Activated CD8-positive, alpha-beta memory T cell treated with anti-CD3 and anti-CD28 coated beads, Interleukin-2, amount 10 ng/mL, durations not matched to agents 7 days and 5 days (primary cell): ENCODE results near the gene UNC5C. TPM values are rescaled to one million over a fixed set of nuclear protein-coding genes. Genes with fewer than 3 reads are reported as not detected.

Source experiments
- ATAC-seq: fragments of 150-1000 bp; cut with Tn5 transposase; one replicate; pipeline ENCODE4 v1.10.0; 2021; ENCODE audit warnings: moderate library complexity
- CTCF ChIA-PET: fragments of 350-600 bp; sonication (Branson Sonifier 250); formaldehyde crosslinking; loops from one replicate; lab custom pipeline; 2021; ENCODE audit warnings: antibody characterized with exemption; lab: Charles Lee
- DNase-seq: peaks from one replicate; pipeline ENCODE4 v3.0.0-alpha.2; 2020
- H3K27ac Mint-ChIP-seq: one replicate; pipeline ENCODE4 v1.8.0; 2021; ENCODE audit warnings: mild to moderate bottlenecking, mixed read lengths
- H3K27me3 Mint-ChIP-seq: one replicate; pipeline ENCODE4 v1.8.0; 2021; ENCODE audit warnings: mixed read lengths
- H3K36me3 Mint-ChIP-seq: one replicate; pipeline ENCODE4 v1.8.0; 2021; ENCODE audit warnings: mild to moderate bottlenecking, mixed read lengths
- H3K4me1 Mint-ChIP-seq: one replicate; pipeline ENCODE4 v1.8.0; 2021; ENCODE audit warnings: mixed read lengths
- H3K4me3 Mint-ChIP-seq: one replicate; pipeline ENCODE4 v1.8.0; 2021; ENCODE audit warnings: mild to moderate bottlenecking, moderate library complexity, mixed read lengths
- H3K9me3 Mint-ChIP-seq: one replicate; pipeline ENCODE4 v1.8.0; 2022; ENCODE audit warnings: low read depth, mixed read lengths
- total RNA-seq, 2 experiments: library from RNA; stranded (reverse); gene quantifications; one replicate each; pipeline ENCODE4 v1.2.3, GENCODE V29; 2021

The UNC5C gene
- total RNA-seq, 2 experiments from 2014 or later: not detected

- CTCF ChIA-PET: no interaction called here
- Mint-ChIP-seq H3K4me1 (no peaks in the 10 kb centered on the region), H3K4me3 (no peak overlapping the region), H3K9me3 (no peaks in the 10 kb centered on the region), H3K27ac (no peak overlapping the region), H3K36me3 (no peaks in the 10 kb centered on the region), H3K27me3 (peaks cover 3% of the 10 kb centered on the region)
- no peak for ATAC-seq
- no peak for DNase-seq
These were observed 381.0 kb downstream of the UNC5C start for GRCh38 chr4:95167805-95168204.

GRCh38 chr4:95165926-95166524 lies 382.7 kb downstream of the UNC5C start:
- Mint-ChIP-seq H3K4me3 (no peak overlapping the region), H3K27me3 (peaks cover 3% of the 10 kb centered on the region), H3K36me3 (no peaks in the 10 kb centered on the region), H3K27ac (no peak overlapping the region), H3K4me1 (no peaks in the 10 kb centered on the region), H3K9me3 (no peaks in the 10 kb centered on the region)
- CTCF ChIA-PET: interaction anchor here (0.6 to 1.0 kb wide), 2 partner anchors 10 to 21 kb away, joined by 3 read pairs; no protein-coding TSS in a partner anchor
- DNase-seq: no peak
- peak; percentile 80 for ATAC-seq

- no peaks in the 10 kb centered on the region for H3K9me3 Mint-ChIP-seq
- no peaks in the 10 kb centered on the region for H3K4me1 Mint-ChIP-seq
- H3K4me3 Mint-ChIP-seq: no peak overlapping the region
- DNase-seq (no peak), ATAC-seq (no peak)
- H3K36me3 Mint-ChIP-seq: no peaks in the 10 kb centered on the region
- H3K27me3 Mint-ChIP-seq: peaks cover 13% of the 10 kb centered on the region
- CTCF ChIA-PET: no interaction called here
- H3K27ac Mint-ChIP-seq: no peak overlapping the region
These were observed 385.9 kb downstream of the UNC5C start for GRCh38 chr4:95162867-95163266.

GRCh38 chr4:95161781-95162469 lies 386.8 kb downstream of the UNC5C start:
- peaks cover 13% of the 10 kb centered on the region for H3K27me3 Mint-ChIP-seq
- no peak for ATAC-seq
- no peaks in the 10 kb centered on the region for H3K36me3 Mint-ChIP-seq
- no peak overlapping the region for H3K4me3 Mint-ChIP-seq
- H3K9me3 Mint-ChIP-seq: no peaks in the 10 kb centered on the region
- DNase-seq: no peak
- no peak overlapping the region for H3K27ac Mint-ChIP-seq
- no peaks in the 10 kb centered on the region for H3K4me1 Mint-ChIP-seq
- CTCF ChIA-PET: no interaction called here

- no peak overlapping the region for H3K27ac Mint-ChIP-seq
- ATAC-seq (no peak), DNase-seq (no peak)
- no peak overlapping the region for H3K4me3 Mint-ChIP-seq
- no peaks in the 10 kb centered on the region for H3K36me3 Mint-ChIP-seq
- H3K27me3 Mint-ChIP-seq: peaks cover 22% of the 10 kb centered on the region
- H3K9me3 Mint-ChIP-seq: no peaks in the 10 kb centered on the region
- CTCF ChIA-PET: no interaction called here
- H3K4me1 Mint-ChIP-seq: peaks cover 11% of the 10 kb centered on the region
These were observed 389.4 kb downstream of the UNC5C start for GRCh38 chr4:95159384-95159783.

- Mint-ChIP-seq H3K27ac (no peak overlapping the region), H3K4me3 (no peak overlapping the region)
These were observed 390.1 kb downstream of the UNC5C start for GRCh38 chr4:95158626-95159025.

GRCh38 chr4:95158045-95158444 lies 390.7 kb downstream of the UNC5C start:
- no peaks in the 10 kb centered on the region for H3K9me3 Mint-ChIP-seq
- peaks cover 11% of the 10 kb centered on the region for H3K4me1 Mint-ChIP-seq
- H3K27me3 Mint-ChIP-seq: peaks cover 24% of the 10 kb centered on the region
- CTCF ChIA-PET: no interaction called here
- no peak overlapping the region for H3K27ac Mint-ChIP-seq
- DNase-seq: no peak
- no peaks in the 10 kb centered on the region for H3K36me3 Mint-ChIP-seq
- no peak for ATAC-seq
- no peak overlapping the region for H3K4me3 Mint-ChIP-seq

More at GRCh38 chr4:95158626-95159025, 390.1 kb downstream of the UNC5C start:
- no peak for ATAC-seq
- Mint-ChIP-seq H3K27me3 (peaks cover 22% of the 10 kb centered on the region), H3K9me3 (no peaks in the 10 kb centered on the region), H3K36me3 (no peaks in the 10 kb centered on the region), H3K4me1 (peaks cover 11% of the 10 kb centered on the region)
- DNase-seq: no peak
- CTCF ChIA-PET: no interaction called here

- Mint-ChIP-seq H3K9me3 (no peaks in the 10 kb centered on the region), H3K27ac (no peak overlapping the region), H3K4me3 (no peak overlapping the region), H3K27me3 (peaks cover 25% of the 10 kb centered on the region), H3K36me3 (no peaks in the 10 kb centered on the region), H3K4me1 (peaks cover 11% of the 10 kb centered on the region)
- no peak for ATAC-seq
- CTCF ChIA-PET: no interaction called here
- no peak for DNase-seq
These were observed 391.2 kb downstream of the UNC5C start for GRCh38 chr4:95157596-95157995.

GRCh38 chr4:95156452-95156765 lies 392.4 kb downstream of the UNC5C start:
- no peaks in the 10 kb centered on the region for H3K36me3 Mint-ChIP-seq
- CTCF ChIA-PET: interaction anchor here (0.7 kb wide), 1 partner anchor 9 kb away, joined by 3 read pairs; no protein-coding TSS in a partner anchor
- H3K9me3 Mint-ChIP-seq: no peaks in the 10 kb centered on the region
- peak overlapping the region; percentile 62 for H3K27ac Mint-ChIP-seq
- peaks cover 25% of the 10 kb centered on the region for H3K27me3 Mint-ChIP-seq
- no peak overlapping the region for H3K4me3 Mint-ChIP-seq
- peaks cover 11% of the 10 kb centered on the region for H3K4me1 Mint-ChIP-seq
- DNase-seq: no peak
- ATAC-seq: no peak

- Mint-ChIP-seq H3K4me3 (no peak overlapping the region), H3K27ac (peak overlapping the region; percentile 62), H3K27me3 (peaks cover 23% of the 10 kb centered on the region), H3K36me3 (no peaks in the 10 kb centered on the region), H3K4me1 (peaks cover 11% of the 10 kb centered on the region), H3K9me3 (no peaks in the 10 kb centered on the region)
- ATAC-seq (peak; percentile 78), DNase-seq (no peak)
- CTCF ChIA-PET: interaction anchor here (0.7 kb wide), 1 partner anchor 10 kb away, joined by 3 read pairs; no protein-coding TSS in a partner anchor
These were observed 392.9 kb downstream of the UNC5C start for GRCh38 chr4:95155759-95156451.

- Mint-ChIP-seq H3K4me1 (peaks cover 17% of the 10 kb centered on the region), H3K9me3 (no peaks in the 10 kb centered on the region), H3K27me3 (peaks cover 15% of the 10 kb centered on the region), H3K36me3 (no peaks in the 10 kb centered on the region), H3K4me3 (no peak overlapping the region), H3K27ac (no peak overlapping the region)
- DNase-seq: no peak
- no peak for ATAC-seq
- CTCF ChIA-PET: no interaction called here
These were observed 395.6 kb downstream of the UNC5C start for GRCh38 chr4:95153182-95153581.

GRCh38 chr4:95151255-95151654 lies 397.5 kb downstream of the UNC5C start:
- H3K4me1 Mint-ChIP-seq: peaks cover 14% of the 10 kb centered on the region
- CTCF ChIA-PET: no interaction called here
- no peak overlapping the region for H3K27ac Mint-ChIP-seq
- DNase-seq (no peak), ATAC-seq (no peak)
- H3K9me3 Mint-ChIP-seq: no peaks in the 10 kb centered on the region
- H3K4me3 Mint-ChIP-seq: no peak overlapping the region
- peaks cover 10% of the 10 kb centered on the region for H3K27me3 Mint-ChIP-seq
- no peaks in the 10 kb centered on the region for H3K36me3 Mint-ChIP-seq

GRCh38 chr4:95142932-95143331 lies 405.8 kb downstream of the UNC5C start:
- Mint-ChIP-seq H3K27ac (no peak overlapping the region), H3K4me1 (no peaks in the 10 kb centered on the region), H3K9me3 (peaks cover 2% of the 10 kb centered on the region), H3K4me3 (no peak overlapping the region), H3K36me3 (no peaks in the 10 kb centered on the region), H3K27me3 (peaks cover 7% of the 10 kb centered on the region)
- DNase-seq (no peak), ATAC-seq (no peak)
- CTCF ChIA-PET: interaction anchor here (0.7 kb wide), 1 partner anchor 770 kb away, joined by 3 read pairs; no protein-coding TSS in a partner anchor

GRCh38 chr4:95141361-95141760 lies 407.4 kb downstream of the UNC5C start:
- H3K36me3 Mint-ChIP-seq: no peaks in the 10 kb centered on the region
- CTCF ChIA-PET: no interaction called here

More at GRCh38 chr4:95141361-95141760, 407.4 kb downstream of the UNC5C start:
- Mint-ChIP-seq H3K4me3 (no peak overlapping the region), H3K9me3 (peaks cover 2% of the 10 kb centered on the region), H3K27me3 (peaks cover 7% of the 10 kb centered on the region), H3K27ac (no peak overlapping the region), H3K4me1 (no peaks in the 10 kb centered on the region)
- no peak for ATAC-seq
- no peak for DNase-seq
